Heart left ventricle (tissue), 16 donors: ENCODE measurements around the gene KIDINS220. TPM values are rescaled to one million over a fixed set of nuclear protein-coding genes. Genes with fewer than 3 reads are reported as not detected.
A peak's percentile ranks its signal among the peaks of the same experiment; 100 is the strongest.

Source experiments
- ATAC-seq, 4 donors: fragments of 200-7000 bp; cut with Tn5 transposase; one replicate each; pipeline ENCODE4 v1.9.1; 2020 to 2022; ENCODE audit warnings: moderate library complexity in 4 of 4, mild to moderate bottlenecking in 3 of 4, moderate number of reproducible peaks in 1 of 4
- DNase-seq, 5 donors: peaks; one replicate each; pipeline ENCODE4 v3.0.0-alpha.2; 2020
- H3K27ac ChIP-seq, 12 donors: fragments of 200-600 bp; sonication (generic) in 4 of 12; one replicate each; pipeline versions ENCODE4 v1.5.0 to v1.8.0; 2016 to 2022; ENCODE audit warnings: mild to moderate bottlenecking in 2 of 12
- H3K27me3 ChIP-seq, 9 donors: fragments of 200-600 bp; sonication (generic) in 2 of 9; one replicate each; pipeline versions ENCODE4 v1.5.1 to v1.8.0; 2016 to 2022; ENCODE audit warnings: mild to moderate bottlenecking in 3 of 9
- H3K36me3 ChIP-seq, 9 donors: fragments of 200-600 bp; sonication (generic) in 2 of 9; one replicate each; pipeline versions ENCODE4 v1.5.0 to v1.8.0; 2018 to 2022; ENCODE audit warnings: mild to moderate bottlenecking in 2 of 9
- H3K4me1 ChIP-seq, 12 donors: fragments of 200-600 bp; sonication (generic) in 4 of 12; one replicate each; pipeline versions ENCODE4 v1.5.0 to v1.8.0; 2016 to 2022; ENCODE audit warnings: mild to moderate bottlenecking in 3 of 12
- H3K4me3 ChIP-seq, 12 donors: fragments of 200-600 bp; sonication (generic) in 4 of 12; one replicate each; pipeline versions ENCODE4 v1.5.0 to v1.8.0; 2017 to 2022; ENCODE audit warnings: mild to moderate bottlenecking in 9 of 12, moderate library complexity in 4 of 12
- H3K9me3 ChIP-seq, 12 donors: fragments of 200-600 bp; sonication (generic) in 4 of 12; one replicate each; pipeline versions ENCODE4 v1.5.0 to v1.8.0; 2016 to 2022; ENCODE audit warnings: mild to moderate bottlenecking in 1 of 12
- POLR2A ChIP-seq, 2 donors: fragments of 450-650 bp; IDR thresholded peaks; one replicate each; pipeline ENCODE4 v1.6.1; 2017; ENCODE audit warnings: antibody characterized with exemption in 2 of 2, mild to moderate bottlenecking in 2 of 2, moderate library complexity in 2 of 2
- WGBS, 4 donors: extraction: QIAGEN DNeasy Blood & Tissue Kit in 2 of 4; methylation state at CpG; one replicate each; pipeline versions ENCODE4 v1.1.5 to v1.1.7; 2013 to 2018; 5-methylcytosine and 5-hydroxymethylcytosine counted together
- intact Hi-C, 10 donors: fragments of 100-400 bp; cut with DNase I; formaldehyde crosslinking; loops; one replicate each; pipeline versions ENCODE4 v1.11.1 to v1.14.2; 2022
- polyA plus RNA-seq, 2 donors: library from polyadenylated mRNA; stranded (reverse); fragments of 200-250 nt; gene quantifications; one replicate each; pipeline ENCODE4 v1.2.3, GENCODE V29; 2013
- total RNA-seq, 9 donors: library from RNA; depleted of rRNA in 2 of 9; stranded (reverse); fragments of >200 nt in 2 of 9; fragmentation: NEBNext Ultra II Directional in 3 of 9; extraction: Animal tissue kit (Norgen Biotek cat#: 25700) in 3 of 9; gene quantifications; one replicate each; pipeline versions ENCODE4 v1.1.0 to v1.2.4, GENCODE V29; 2016 to 2023
- TF ChIP-seq, protein P1 (sequence below), 12 donors: fragments of 200-600 bp; sonication (generic) in 4 of 12; IDR thresholded peaks; one replicate each; pipeline versions ENCODE4 v1.5.0 to v1.8.0; 2018 to 2022; ENCODE audit warnings: antibody characterized with exemption in 12 of 12, mild to moderate bottlenecking in 5 of 12
- donor health status: ischemic (EF 13 %, LVEDD 7.1; RV severe dilation, severe dysfunction).
- donor health status: healthy with polysubstance abuse.
- donor health status: DM: no; HTN: yes; CAD: no.
- donor health status: DM: no; HTN: no; CAD: no.
- donor health status: ischemic (EF 25% LVEDD 6.9; RV normal size, moderate dysfunction).
- donor health status: ischemic (EF 25% LVEDD 5.7; RV mildly dilated, moderate dysfunction).
- donor health status: healthy.
- donor health status: DM: yes; HTN: yes; CAD: no.
- donor health status: ischemic (EF 35%, LVEDD 5.7; RV mildly dilated, moderate dysfunction).
- donor health status: nonischemic (EF 11% LVEDD 7.7; RV severe dilation, severe dysfunction).
- donor health status: DM: yes; HTN: yes; CAD: no.
- donor health status: PGD.
- donor health status: ischemic (EF 29% LVEDD 5.4; RV normal size, mild dysfunction).
- donor health status: nonischemic (EF 23%, LVEDD 6.1; RV moderate dilation, normal function).

Gene KIDINS220
- total and polyA plus RNA-seq, 11 donors, result 22.7 to 108 (median 74.5) TPM

DNA sequence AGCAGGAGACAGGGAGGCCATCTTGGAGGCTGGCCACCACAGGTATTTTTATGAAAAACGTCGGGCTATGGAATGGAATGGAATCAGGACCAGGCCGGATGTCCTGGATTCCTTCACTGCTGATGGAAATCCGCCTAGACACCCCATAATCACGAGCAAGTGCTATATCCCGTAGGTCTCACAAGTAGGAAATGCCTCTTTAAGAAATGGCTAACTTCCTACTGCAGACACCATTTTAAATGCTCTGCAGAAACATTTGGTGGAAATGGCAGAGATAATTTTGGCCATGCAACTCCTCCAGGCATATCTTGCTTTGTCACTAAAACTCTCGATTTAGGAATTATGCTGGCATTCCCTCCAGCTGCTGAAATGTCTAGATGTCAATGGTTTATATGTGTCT lies 137.6 kb downstream of the KIDINS220 start:
- WGBS, 4 donors, result 81 to 87% (median 87%) methylated on average over 7 of the region's 7 CpGs
- Histone ChIP-seq H3K4me1 (no peaks in the 10 kb centered on the region), H3K27me3 (no peaks in the 10 kb centered on the region), H3K4me3 (no peak overlapping the region), H3K9me3 (peaks cover 0 to 4% (median 0%) of the 10 kb centered on the region in 12 donors), H3K36me3 (no peaks in the 10 kb centered on the region), H3K27ac (no peak overlapping the region)
- no peak for TF ChIP-seq POLR2A (IDR thresholded peaks at IDR 0.05)
- no peak for ATAC-seq
- intact Hi-C loops, result loop anchor here in 2 of 10 donors (5.0 to 10.0 kb wide), 3 partner anchors 55 to 1498 kb away; no protein-coding TSS in a partner anchor
- DNase-seq, result no peak

DNA sequence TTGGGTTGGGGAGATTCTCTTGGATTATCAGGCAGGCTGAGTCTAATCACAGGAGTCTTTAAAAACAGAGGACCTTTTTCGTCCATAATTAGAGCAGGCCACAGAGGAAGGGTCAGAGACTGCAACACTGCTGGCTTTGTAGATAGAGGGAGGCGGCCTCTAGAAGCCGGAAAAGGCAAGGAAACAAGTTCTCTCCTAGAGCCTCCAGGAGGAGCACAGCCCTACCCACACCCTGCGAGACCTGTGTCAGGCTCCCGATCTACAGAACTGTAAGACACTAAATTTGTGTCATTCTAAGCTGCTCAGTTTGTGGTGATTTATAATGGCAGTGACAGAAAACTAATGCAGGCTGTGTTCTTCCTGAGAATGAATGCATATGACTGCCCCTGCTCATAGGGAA lies 140.2 kb downstream of the KIDINS220 start:
- H3K36me3 ChIP-seq, result no peaks in the 10 kb centered on the region
- H3K4me3 ChIP-seq, result no peak overlapping the region
- H3K27ac ChIP-seq, result no peak overlapping the region
- intact Hi-C loops, result loop anchor here in 2 of 10 donors (5.0 to 10.0 kb wide), 3 partner anchors 58 to 1495 kb away; no protein-coding TSS in a partner anchor
- 86 to 91% (median 89%) methylated on average over 5 of the region's 5 CpGs for WGBS, 4 donors
- TF ChIP-seq, protein P1, sequence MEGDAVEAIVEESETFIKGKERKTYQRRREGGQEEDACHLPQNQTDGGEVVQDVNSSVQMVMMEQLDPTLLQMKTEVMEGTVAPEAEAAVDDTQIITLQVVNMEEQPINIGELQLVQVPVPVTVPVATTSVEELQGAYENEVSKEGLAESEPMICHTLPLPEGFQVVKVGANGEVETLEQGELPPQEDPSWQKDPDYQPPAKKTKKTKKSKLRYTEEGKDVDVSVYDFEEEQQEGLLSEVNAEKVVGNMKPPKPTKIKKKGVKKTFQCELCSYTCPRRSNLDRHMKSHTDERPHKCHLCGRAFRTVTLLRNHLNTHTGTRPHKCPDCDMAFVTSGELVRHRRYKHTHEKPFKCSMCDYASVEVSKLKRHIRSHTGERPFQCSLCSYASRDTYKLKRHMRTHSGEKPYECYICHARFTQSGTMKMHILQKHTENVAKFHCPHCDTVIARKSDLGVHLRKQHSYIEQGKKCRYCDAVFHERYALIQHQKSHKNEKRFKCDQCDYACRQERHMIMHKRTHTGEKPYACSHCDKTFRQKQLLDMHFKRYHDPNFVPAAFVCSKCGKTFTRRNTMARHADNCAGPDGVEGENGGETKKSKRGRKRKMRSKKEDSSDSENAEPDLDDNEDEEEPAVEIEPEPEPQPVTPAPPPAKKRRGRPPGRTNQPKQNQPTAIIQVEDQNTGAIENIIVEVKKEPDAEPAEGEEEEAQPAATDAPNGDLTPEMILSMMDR (IDR thresholded peaks at IDR 0.05), result no peak
- no peak for TF ChIP-seq POLR2A (IDR thresholded peaks at IDR 0.05)
- no peak for ATAC-seq
- DNase-seq, result no peak
- H3K4me1 ChIP-seq, result peaks cover 0 to 9% (median 0%) of the 10 kb centered on the region in 12 donors
- peaks cover 0 to 4% (median 0%) of the 10 kb centered on the region in 12 donors for H3K9me3 ChIP-seq
- H3K27me3 ChIP-seq, result peaks cover 0 to 8% (median 0%) of the 10 kb centered on the region in 9 donors

DNA sequence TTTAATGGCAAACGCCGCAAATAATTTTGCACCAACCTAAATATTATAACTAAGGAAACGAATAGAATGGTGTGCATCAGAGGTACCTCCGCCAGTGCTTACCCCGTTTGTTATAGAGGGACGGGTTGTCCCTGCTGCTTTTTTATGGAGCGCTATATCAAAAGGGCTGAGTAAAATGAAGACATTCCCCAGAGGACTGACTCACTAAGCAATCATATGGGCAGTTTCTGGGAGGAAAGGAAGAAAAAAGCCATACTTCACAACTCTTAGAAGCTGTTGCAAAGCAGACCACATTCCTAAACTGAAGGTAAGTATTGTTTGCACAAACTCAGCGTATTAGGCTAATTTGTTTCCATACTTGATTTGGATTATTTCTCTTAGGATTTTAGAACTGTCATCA lies 142.7 kb downstream of the KIDINS220 start:
- ATAC-seq (no peak), DNase-seq (no peak)
- 88 to 92% (median 90%) methylated on average over 8 of the region's 8 CpGs for WGBS, 4 donors
- Histone ChIP-seq H3K27ac (no peak overlapping the region), H3K9me3 (peaks cover 0 to 4% (median 0%) of the 10 kb centered on the region in 12 donors), H3K4me3 (no peak overlapping the region), H3K4me1 (peaks cover 0 to 9% (median 0%) of the 10 kb centered on the region in 12 donors), H3K36me3 (no peaks in the 10 kb centered on the region), H3K27me3 (peaks cover 0 to 8% (median 0%) of the 10 kb centered on the region in 9 donors)
- intact Hi-C loops, result loop anchor here in 3 of 10 donors (5.0 to 10.0 kb wide), 3 partner anchors 60 to 1492 kb away; no protein-coding TSS in a partner anchor
- TF ChIP-seq, protein P1 (IDR thresholded peaks at IDR 0.05), result no peak
- TF ChIP-seq POLR2A (IDR thresholded peaks at IDR 0.05), result no peak

DNA sequence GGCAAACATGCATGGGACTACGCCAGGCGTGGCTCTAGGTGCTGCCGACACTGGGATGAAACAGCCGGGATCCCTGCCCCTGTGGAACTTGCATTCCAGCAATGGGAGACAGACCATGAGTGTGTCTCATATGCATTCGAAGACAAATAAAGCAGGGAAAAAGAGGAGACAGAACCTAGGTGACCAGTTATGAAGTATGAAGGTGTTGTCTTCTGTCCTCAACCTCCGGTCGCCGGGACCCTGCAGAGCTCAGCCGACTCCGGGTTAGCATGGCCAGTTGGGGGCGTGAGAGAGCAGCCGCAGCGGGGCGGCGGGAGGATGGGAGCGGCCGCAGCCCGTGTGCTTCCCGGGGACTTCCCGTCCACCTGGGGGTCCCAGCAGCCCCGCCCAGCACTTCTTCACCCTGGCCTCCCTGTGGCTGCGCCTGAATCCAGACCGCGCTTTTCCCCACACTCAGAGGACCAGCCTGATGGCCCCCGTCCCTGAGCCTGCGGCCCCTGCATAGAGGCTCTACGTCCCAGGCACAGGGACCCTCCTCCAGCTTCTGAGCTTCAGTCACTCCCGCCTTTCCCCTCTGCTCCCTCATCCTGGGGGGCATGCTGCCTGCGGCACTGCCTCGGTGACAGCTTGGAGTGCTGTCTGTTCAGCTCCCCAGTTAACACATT lies 144.1 kb downstream of the KIDINS220 start:
- Histone ChIP-seq H3K4me3 (peak overlapping the region in 7 of 12 donors; percentile 13 to 35 (median 30)), H3K27ac (no peak overlapping the region), H3K27me3 (peaks cover 0 to 8% (median 0%) of the 10 kb centered on the region in 9 donors), H3K9me3 (peaks cover 0 to 4% (median 0%) of the 10 kb centered on the region in 12 donors), H3K4me1 (peaks cover 0 to 9% (median 0%) of the 10 kb centered on the region in 12 donors), H3K36me3 (no peaks in the 10 kb centered on the region)
- WGBS, 4 donors, result 19 to 29% (median 25%) methylated on average over 16 to 30 of the region's 30 CpGs
- intact Hi-C loops, result loop anchor here in 3 of 10 donors (5.0 to 10.0 kb wide), 3 partner anchors 62 to 1491 kb away; no protein-coding TSS in a partner anchor
- TF ChIP-seq, protein P1 (IDR thresholded peaks at IDR 0.05), result peak; percentile 48 to 76 (median 64)
- TF ChIP-seq POLR2A (IDR thresholded peaks at IDR 0.05), result no peak
- ATAC-seq, result peak; percentile 37 to 83 (median 82)
- peak in 3 of 5 donors; percentile 22 to 66 (median 48) for DNase-seq
